Aortic smooth muscle cell (primary cell): Measurements from ENCODE around the gene G6PD. TPM values are rescaled to one million over a fixed set of nuclear protein-coding genes. Genes with fewer than 3 reads are reported as not detected.

Source experiments
- total RNA-seq: library from RNA; depleted of rRNA; stranded (reverse); fragments of >200 nt; gene quantifications from 2 replicates; pipeline ENCODE4 v1.2.3, GENCODE V29; 2014

Gene G6PD
- total RNA-seq: 73.5 and 79.2 TPM in 2 replicates

GRCh38 chrX:154546354-154547244 is at the start of gene G6PD:
G6PD (minus strand) TSS chrX:154546846; CDS start chrX:154546155, 691 bp downstream.

DNA sequence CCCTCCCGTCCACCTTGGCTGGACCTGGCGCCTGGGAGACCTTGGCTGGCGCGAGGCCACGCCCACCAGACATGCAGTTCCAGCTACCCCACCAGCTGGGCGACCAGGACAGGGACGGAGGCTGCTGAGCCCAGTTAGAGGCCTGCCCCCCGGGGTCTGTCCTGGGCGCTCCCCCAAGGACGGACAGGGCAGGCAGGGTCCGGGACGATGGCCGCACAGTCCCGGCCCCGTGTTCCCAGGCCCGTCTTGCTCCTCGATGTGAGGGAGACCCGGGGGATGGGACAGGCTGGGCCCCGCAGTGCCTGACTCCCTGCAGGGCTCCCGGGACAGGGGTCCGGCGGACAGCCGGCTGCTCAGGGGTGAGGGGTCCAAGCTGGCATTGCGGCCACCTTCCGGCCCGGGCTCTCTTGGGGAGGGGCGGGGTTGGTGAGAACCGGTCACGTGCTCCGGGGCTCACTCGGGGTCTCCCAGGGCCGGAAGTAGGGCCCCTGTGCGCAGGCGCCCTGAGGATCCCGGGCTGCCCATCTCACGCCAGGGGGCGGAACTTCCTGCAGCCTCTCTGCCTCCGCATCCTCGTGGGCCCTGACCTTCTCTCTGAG is 38.0 kb upstream of the G6PD start, which contains the start of gene CTAG1A:
Gene CTAG1A, plus strand, starts transcription at position 549 of the 599 bp plus-strand sequence. CDS start 74 bp downstream, outside the sequence.

GRCh38 chrX:154547245-154548027 is 790 bp upstream of the G6PD start, which contains the start of gene IKBKG:
IKBKG (plus strand) TSS chrX:154547620; CDS start chrX:154552003, 4,383 bp downstream.

DNA sequence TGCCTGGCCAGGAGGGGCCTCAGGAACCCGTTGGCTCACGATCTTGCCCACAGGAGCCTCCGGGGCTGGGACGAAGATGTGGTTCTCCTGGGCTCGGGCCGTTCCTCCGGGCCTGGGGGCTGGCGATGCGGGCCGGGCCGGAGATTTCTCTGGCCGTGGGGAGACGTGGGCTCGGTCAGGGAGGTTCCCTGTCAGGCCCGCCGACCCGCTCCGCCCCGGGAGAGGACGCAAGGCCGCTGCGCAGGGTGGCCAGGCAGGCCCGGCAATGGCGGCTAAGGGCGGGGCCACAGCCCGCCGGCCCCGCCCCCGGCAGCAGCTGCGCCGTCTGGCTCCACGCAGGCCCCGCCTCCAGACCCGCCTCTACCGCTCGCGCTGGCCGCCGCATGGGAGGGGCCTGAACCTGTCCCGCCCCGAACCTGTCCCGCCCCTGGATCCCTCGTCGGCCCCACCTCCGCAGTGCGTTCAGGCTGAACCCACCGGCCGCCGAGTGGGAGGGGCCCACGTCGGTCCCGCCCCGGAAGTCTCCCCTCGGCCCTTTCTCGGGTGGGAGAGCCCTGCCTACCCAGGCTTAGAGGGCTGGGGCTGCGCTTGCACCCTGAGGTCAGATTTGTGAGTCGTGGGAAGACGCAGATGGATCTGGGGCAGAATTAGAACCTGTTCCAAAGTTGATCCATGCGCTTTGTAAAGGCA is 30.5 kb downstream of the G6PD start, which contains the start of gene FAM3A:
Gene FAM3A, minus strand, starts transcription at position 267 of the 690 bp plus-strand sequence. CDS start 460 bp downstream, outside the sequence.

DNA sequence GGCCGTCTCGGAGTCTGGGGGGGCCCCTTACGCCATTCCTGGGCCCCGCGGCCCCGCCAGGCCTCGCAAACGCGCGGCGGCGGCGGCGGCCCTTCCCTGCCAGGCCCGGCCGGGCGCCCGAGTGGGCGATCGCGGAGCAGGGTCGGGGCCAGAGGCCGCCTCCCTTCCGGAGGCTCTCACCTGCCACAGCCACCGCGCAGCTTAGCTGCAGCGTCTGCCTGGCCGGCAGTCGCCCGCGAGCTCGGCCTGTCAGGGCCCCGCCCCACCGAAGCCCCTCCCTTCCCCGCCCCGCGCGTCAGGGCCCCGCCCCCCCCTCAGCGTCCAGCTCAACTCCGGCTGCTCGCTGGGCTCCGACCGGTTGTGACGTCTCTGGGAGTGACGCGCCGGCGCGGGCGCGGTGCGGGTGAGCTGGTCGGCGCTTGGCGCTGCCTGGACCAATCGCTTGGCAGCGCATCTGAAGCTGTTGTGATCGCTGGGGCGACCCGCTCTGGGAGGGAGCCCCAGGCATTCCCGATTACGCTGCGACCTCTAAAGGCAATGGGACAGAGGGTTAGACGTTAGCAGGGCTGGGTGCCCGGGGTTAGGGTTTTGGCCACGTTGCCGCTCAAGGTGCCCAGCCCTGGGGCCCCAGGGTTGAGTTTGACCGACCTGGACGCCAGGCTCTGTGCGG is 56.1 kb downstream of the G6PD start, which contains the start of gene SLC10A3:
Gene SLC10A3, minus strand, starts transcription at position 216 of the 670 bp plus-strand sequence. CDS start 1,689 bp downstream, outside the sequence.

DNA sequence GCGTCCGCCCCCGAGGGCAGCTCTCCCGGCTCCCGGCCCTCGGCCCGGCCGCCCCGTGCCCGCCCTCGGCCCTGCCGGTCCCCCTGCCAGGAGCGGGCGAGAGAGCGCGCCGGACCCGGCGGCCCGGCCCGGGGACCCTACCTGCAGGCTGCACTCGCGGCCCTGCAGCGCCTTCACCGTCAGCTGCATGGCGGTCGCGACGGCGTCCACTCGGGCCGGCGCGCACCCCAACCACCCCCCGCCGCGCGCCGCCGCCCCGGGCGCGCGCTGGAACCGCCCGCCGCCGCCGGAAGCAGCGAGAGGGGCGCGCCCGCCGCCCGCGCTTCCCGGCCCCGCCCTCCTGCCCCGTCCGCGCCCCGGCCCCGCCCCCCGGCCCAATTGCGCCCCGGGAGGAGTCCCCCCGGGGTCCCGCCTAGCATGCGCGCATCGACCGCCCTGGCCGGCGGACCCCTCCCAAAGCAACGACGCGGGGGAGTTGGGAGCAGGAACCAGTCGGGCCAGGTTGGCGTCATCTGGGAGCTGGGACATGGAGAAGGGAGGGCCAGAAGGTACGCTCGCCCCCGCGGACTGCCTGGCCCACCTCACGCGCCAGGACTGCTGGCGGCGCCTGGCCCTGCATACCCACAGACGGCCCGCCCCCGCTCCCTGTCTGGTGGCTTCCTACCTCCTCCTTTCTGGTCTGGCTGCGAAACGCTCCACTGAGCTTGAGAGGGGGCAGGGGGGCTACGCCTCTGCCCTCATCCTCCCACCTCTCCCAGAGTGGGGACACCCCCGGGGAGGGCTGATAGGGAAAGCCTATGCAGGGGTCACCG is 60.0 kb downstream of the G6PD start, which contains the start of gene UBL4A:
Gene UBL4A, minus strand, starts transcription at position 220 of the 812 bp plus-strand sequence. Its CDS starts 31 bp downstream, at position 189.

Other genes starting within 250 kb of the G6PD start
- 2,321 and 2,651 TPM in 2 replicates for gene FLNA, start 172.2 kb downstream of the G6PD start, total RNA-seq
- gene EMD, start 167.6 kb downstream of the G6PD start, total RNA-seq: 24.4 and 27.7 TPM in 2 replicates
- gene RPL10, start 148.5 kb downstream of the G6PD start, total RNA-seq: 2,053 and 2,384 TPM in 2 replicates
- 128 and 141 TPM in 2 replicates for gene DNASE1L1, start 137.6 kb downstream of the G6PD start, total RNA-seq
- 13.3 and 16.0 TPM in 2 replicates for gene TAFAZZIN, start 135.3 kb downstream of the G6PD start, total RNA-seq
- 55.6 and 70.9 TPM in 2 replicates for gene ATP6AP1, start 118.2 kb downstream of the G6PD start, total RNA-seq
- 90.6 and 111 TPM in 2 replicates for gene GDI1, start 109.7 kb downstream of the G6PD start, total RNA-seq
- gene FAM50A, start 102.7 kb downstream of the G6PD start, total RNA-seq: 107 and 133 TPM in 2 replicates
- gene PLXNA3, start 88.6 kb downstream of the G6PD start, total RNA-seq: 20.3 and 22.1 TPM in 2 replicates
- 14.2 and 20.3 TPM in 2 replicates for gene LAGE3, start 67.6 kb downstream of the G6PD start, total RNA-seq
- gene UBL4A, start 60.2 kb downstream of the G6PD start, total RNA-seq: 35.7 and 43.7 TPM in 2 replicates
- 15.9 and 16.5 TPM in 2 replicates for gene SLC10A3, start 56.2 kb downstream of the G6PD start, total RNA-seq
- gene FAM3A, start 30.6 kb downstream of the G6PD start, total RNA-seq: 29.7 and 31.0 TPM in 2 replicates
- 13.6 and 13.8 TPM in 2 replicates for gene IKBKG, start 774 bp upstream of the G6PD start, total RNA-seq
- not detected in 2 replicates for gene CTAG1A, start 38.3 kb upstream of the G6PD start, total RNA-seq
- not detected in 2 replicates for gene CTAG1B, start 72.4 kb upstream of the G6PD start, total RNA-seq
- not detected in 2 replicates for gene CTAG2, start 106.7 kb upstream of the G6PD start, total RNA-seq
- gene GAB3, start 204.2 kb upstream of the G6PD start, total RNA-seq: 3.2 and 4.1 TPM in 2 replicates
- gene DKC1, start 216.0 kb upstream of the G6PD start, total RNA-seq: 26.3 and 42.4 TPM in 2 replicates